HG02571 (cell line): Measurements from ENCODE around the gene ZEB1.
A peak's percentile ranks its signal among the peaks of the same experiment; 100 is the strongest.
"Not testable (repeated sequence)": the region's sequence is repeated elsewhere in the genome, so short reads cannot be mapped to it uniquely, and the experiment has no call there.

ENCODE experiments used
- ATAC-seq: cut with Tn5 transposase; IDR thresholded peaks from one replicate; pipeline ENCODE4 v1.9.1; 2021; ENCODE audit warnings: mild to moderate bottlenecking, moderate library complexity; ENCODE audit not compliant: unreplicated experiment

The ZEB1 gene

GRCh38 chr10:31362023-31362641 lies 43.1 kb downstream of the ZEB1 start:
- no peak for ATAC-seq

GRCh38 chr10:31363696-31364095 lies 44.7 kb downstream of the ZEB1 start:
- ATAC-seq: not testable (repeated sequence)

GRCh38 chr10:31364238-31364637 lies 45.2 kb downstream of the ZEB1 start:
- not testable (repeated sequence) for ATAC-seq

- no peak for ATAC-seq
Observed at GRCh38 chr10:31366703-31367102, 47.7 kb downstream of the ZEB1 start.

- ATAC-seq: no peak
Observed at GRCh38 chr10:31368724-31369123, 49.7 kb downstream of the ZEB1 start.

GRCh38 chr10:31372439-31372838 lies 53.4 kb downstream of the ZEB1 start:
- ATAC-seq: no peak

- no peak for ATAC-seq
Observed at GRCh38 chr10:31374146-31374696, 55.2 kb downstream of the ZEB1 start.

- ATAC-seq: no peak
Observed at GRCh38 chr10:31381171-31381570, 62.2 kb downstream of the ZEB1 start.

GRCh38 chr10:31381766-31382316 lies 62.8 kb downstream of the ZEB1 start:
- no peak for ATAC-seq

- peak; percentile 95 for ATAC-seq
Observed at GRCh38 chr10:31383810-31384588, 65.0 kb downstream of the ZEB1 start.

- ATAC-seq: peak; percentile 22
Observed at GRCh38 chr10:31384589-31384949, 65.6 kb downstream of the ZEB1 start.

GRCh38 chr10:31390804-31391203 lies 71.8 kb downstream of the ZEB1 start:
- ATAC-seq: no peak

- no peak for ATAC-seq
Observed at GRCh38 chr10:31393844-31394243, 74.8 kb downstream of the ZEB1 start.

GRCh38 chr10:31395695-31396094 lies 76.7 kb downstream of the ZEB1 start:
- ATAC-seq: no peak

- no peak for ATAC-seq
Observed at GRCh38 chr10:31396376-31396775, 77.4 kb downstream of the ZEB1 start.

- ATAC-seq: no peak
Observed at GRCh38 chr10:31397852-31398251, 78.8 kb downstream of the ZEB1 start.

- ATAC-seq: no peak
Observed at GRCh38 chr10:31399171-31399570, 80.2 kb downstream of the ZEB1 start.

GRCh38 chr10:31399631-31400030 lies 80.6 kb downstream of the ZEB1 start:
- ATAC-seq: no peak

- no peak for ATAC-seq
Observed at GRCh38 chr10:31401287-31401686, 82.3 kb downstream of the ZEB1 start.

- ATAC-seq: no peak
Observed at GRCh38 chr10:31404640-31405039, 85.6 kb downstream of the ZEB1 start.

GRCh38 chr10:31405829-31406228 lies 86.8 kb downstream of the ZEB1 start:
- not testable (repeated sequence) for ATAC-seq

GRCh38 chr10:31412397-31412796 lies 93.4 kb downstream of the ZEB1 start:
- ATAC-seq: not testable (repeated sequence)
